DND-41 (cell line): ENCODE measurements around the gene RMND5B.

Source experiments
- ATAC-seq: fragments of 200-7000 bp; cut with Tn5 transposase; 3 replicates; pipeline ENCODE4 v1.9.1; 2021; ENCODE audit warnings: low read depth; ENCODE audit not compliant: insufficient read depth
- DNase-seq: peaks from one replicate; pipeline ENCODE4 v3.0.0-alpha.2; 2020
- H2AFZ ChIP-seq: 2 replicates; pipeline ENCODE4 v1.6.0; 2012; ENCODE audit warnings: low read depth, low read length
- H3K27ac ChIP-seq: 2 replicates; pipeline ENCODE4 v1.5.1; 2012; ENCODE audit warnings: low read length, inconsistent platforms
- H3K27me3 ChIP-seq: fragments of 200-600 bp; sonication (generic); 2 replicates; pipeline ENCODE4 v1.6.0; 2012; ENCODE audit warnings: low read length, mild to moderate bottlenecking, inconsistent platforms; ENCODE audit not compliant: insufficient read depth, poor library complexity
- H3K36me3 ChIP-seq: 2 replicates; pipeline ENCODE4 v1.5.1; 2012; ENCODE audit warnings: low read length, inconsistent platforms; ENCODE audit not compliant: insufficient read depth
- H3K4me1 ChIP-seq: 2 replicates; pipeline ENCODE4 v1.5.1; 2012; ENCODE audit warnings: mild to moderate bottlenecking, low read length; ENCODE audit not compliant: insufficient read depth
- H3K4me2 ChIP-seq: 2 replicates; pipeline ENCODE4 v1.6.0; 2012; ENCODE audit warnings: mild to moderate bottlenecking, moderate library complexity, low read length, inconsistent platforms; ENCODE audit not compliant: insufficient read depth
- H3K4me3 ChIP-seq, 2 experiments: fragments of 200-600 bp in 1 of 2; shearing (Covaris generic) in 1 of 2; 2 replicates each; pipeline ENCODE4 v1.5.1; 2012 to 2016; ENCODE audit warnings: inconsistent platforms in 2 of 2, low read length in 2 of 2, mild to moderate bottlenecking in 2 of 2, low read depth in 1 of 2, moderate library complexity in 1 of 2
- H3K79me2 ChIP-seq: 2 replicates; pipeline ENCODE4 v1.6.0; 2012; ENCODE audit warnings: low read length, inconsistent platforms; ENCODE audit not compliant: insufficient read depth
- H3K9ac ChIP-seq: 2 replicates; pipeline ENCODE4 v1.6.0; 2012; ENCODE audit warnings: low read depth, mild to moderate bottlenecking, inconsistent platforms, low read length, moderate library complexity
- H3K9me3 ChIP-seq: 2 replicates; pipeline ENCODE4 v1.5.1; 2012; ENCODE audit warnings: low read length, moderate library complexity, mild to moderate bottlenecking, inconsistent platforms; ENCODE audit not compliant: insufficient read depth, severe bottlenecking
- H4K20me1 ChIP-seq: 2 replicates; pipeline ENCODE4 v1.6.0; 2012; ENCODE audit warnings: low read length; ENCODE audit not compliant: insufficient read depth
- EZH2 ChIP-seq: IDR thresholded peaks from 3 replicates; pipeline ENCODE4 v1.6.1; 2012; ENCODE audit warnings: borderline replicate concordance, low read depth, mild to moderate bottlenecking, moderate library complexity, low read length, inconsistent platforms; ENCODE audit not compliant: severe bottlenecking
- TF ChIP-seq, protein P1 (sequence below): IDR thresholded peaks from 2 replicates; pipeline ENCODE4 v1.5.1; 2012; ENCODE audit warnings: borderline replicate concordance, low read length, moderate library complexity, mild to moderate bottlenecking; ENCODE audit not compliant: poor library complexity, severe bottlenecking; ENCODE audit errors: extremely low read depth

RMND5B gene

DNA sequence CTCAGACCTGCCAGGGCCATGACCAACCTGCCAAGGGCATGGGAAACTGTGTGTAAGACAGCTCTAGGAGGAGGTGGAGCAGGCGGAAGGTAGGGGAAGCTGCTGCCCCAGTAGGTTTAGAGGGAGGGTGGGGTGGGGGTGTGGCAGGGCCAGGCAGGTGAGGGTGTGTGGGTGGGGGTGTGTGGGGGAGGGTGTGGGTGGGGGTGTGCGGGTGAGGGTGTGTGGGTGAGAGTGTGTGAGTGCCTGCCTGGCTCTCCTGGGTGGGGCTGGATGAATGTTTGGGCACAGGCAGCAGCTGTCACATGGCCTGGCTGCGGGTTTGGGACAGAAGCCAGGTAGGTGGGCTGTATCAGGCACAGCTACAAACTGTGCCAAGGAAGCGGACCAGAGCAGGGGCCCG lies 26.3 kb upstream of the RMND5B start:
- H3K9ac ChIP-seq, result no peak overlapping the region
- no peaks in the 10 kb centered on the region for H3K36me3 ChIP-seq
- no peaks in the 10 kb centered on the region for H3K79me2 ChIP-seq
- no peak overlapping the region for H3K4me3 ChIP-seq
- ATAC-seq (no peak), DNase-seq (no peak)
- H3K4me1 ChIP-seq, result no peaks in the 10 kb centered on the region
- TF ChIP-seq, protein P1, sequence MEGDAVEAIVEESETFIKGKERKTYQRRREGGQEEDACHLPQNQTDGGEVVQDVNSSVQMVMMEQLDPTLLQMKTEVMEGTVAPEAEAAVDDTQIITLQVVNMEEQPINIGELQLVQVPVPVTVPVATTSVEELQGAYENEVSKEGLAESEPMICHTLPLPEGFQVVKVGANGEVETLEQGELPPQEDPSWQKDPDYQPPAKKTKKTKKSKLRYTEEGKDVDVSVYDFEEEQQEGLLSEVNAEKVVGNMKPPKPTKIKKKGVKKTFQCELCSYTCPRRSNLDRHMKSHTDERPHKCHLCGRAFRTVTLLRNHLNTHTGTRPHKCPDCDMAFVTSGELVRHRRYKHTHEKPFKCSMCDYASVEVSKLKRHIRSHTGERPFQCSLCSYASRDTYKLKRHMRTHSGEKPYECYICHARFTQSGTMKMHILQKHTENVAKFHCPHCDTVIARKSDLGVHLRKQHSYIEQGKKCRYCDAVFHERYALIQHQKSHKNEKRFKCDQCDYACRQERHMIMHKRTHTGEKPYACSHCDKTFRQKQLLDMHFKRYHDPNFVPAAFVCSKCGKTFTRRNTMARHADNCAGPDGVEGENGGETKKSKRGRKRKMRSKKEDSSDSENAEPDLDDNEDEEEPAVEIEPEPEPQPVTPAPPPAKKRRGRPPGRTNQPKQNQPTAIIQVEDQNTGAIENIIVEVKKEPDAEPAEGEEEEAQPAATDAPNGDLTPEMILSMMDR, result no peak
- no peak for TF ChIP-seq EZH2
- no peaks in the 10 kb centered on the region for H3K27me3 ChIP-seq
- H2AFZ ChIP-seq, result no peak overlapping the region
- no peak overlapping the region for H3K4me2 ChIP-seq
- H3K9me3 ChIP-seq, result no peaks in the 10 kb centered on the region
- H3K27ac ChIP-seq, result no peak overlapping the region
- peaks cover 3% of the 10 kb centered on the region; the same call in 1 of the 2 replicates for H4K20me1 ChIP-seq

DNA sequence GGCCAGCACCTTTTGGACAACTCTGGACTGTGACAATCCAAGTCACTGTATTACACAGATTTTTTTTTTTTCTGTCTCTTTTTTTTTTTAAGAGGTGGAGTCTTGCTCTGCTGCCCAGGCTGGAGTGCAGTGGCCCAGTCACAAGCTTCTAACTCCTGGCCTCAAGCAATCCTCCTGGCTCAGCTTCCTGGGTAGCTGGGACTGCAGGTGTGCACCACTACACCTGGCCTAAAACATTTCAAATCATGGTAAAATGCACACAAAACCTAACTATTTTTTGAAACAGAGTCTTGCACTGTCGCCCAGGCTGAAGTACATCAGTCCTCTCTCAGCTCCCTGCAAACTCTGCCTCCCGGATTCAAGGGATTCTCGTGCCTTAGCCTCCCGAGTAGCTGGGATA lies 24.7 kb upstream of the RMND5B start:
- H3K4me2 ChIP-seq, result no peak overlapping the region
- H3K27me3 ChIP-seq, result no peaks in the 10 kb centered on the region
- no peak overlapping the region for H3K4me3 ChIP-seq
- H4K20me1 ChIP-seq, result peaks cover 3% of the 10 kb centered on the region; the same call in 1 of the 2 replicates
- no peak overlapping the region for H3K9ac ChIP-seq
- no peak overlapping the region for H2AFZ ChIP-seq
- no peak overlapping the region for H3K27ac ChIP-seq
- H3K4me1 ChIP-seq, result no peaks in the 10 kb centered on the region
- H3K36me3 ChIP-seq, result no peaks in the 10 kb centered on the region
- no peak for TF ChIP-seq EZH2
- TF ChIP-seq, protein P1, result no peak
- no peaks in the 10 kb centered on the region for H3K9me3 ChIP-seq
- no peaks in the 10 kb centered on the region for H3K79me2 ChIP-seq
- no peak for ATAC-seq
- DNase-seq, result no peak

DNA sequence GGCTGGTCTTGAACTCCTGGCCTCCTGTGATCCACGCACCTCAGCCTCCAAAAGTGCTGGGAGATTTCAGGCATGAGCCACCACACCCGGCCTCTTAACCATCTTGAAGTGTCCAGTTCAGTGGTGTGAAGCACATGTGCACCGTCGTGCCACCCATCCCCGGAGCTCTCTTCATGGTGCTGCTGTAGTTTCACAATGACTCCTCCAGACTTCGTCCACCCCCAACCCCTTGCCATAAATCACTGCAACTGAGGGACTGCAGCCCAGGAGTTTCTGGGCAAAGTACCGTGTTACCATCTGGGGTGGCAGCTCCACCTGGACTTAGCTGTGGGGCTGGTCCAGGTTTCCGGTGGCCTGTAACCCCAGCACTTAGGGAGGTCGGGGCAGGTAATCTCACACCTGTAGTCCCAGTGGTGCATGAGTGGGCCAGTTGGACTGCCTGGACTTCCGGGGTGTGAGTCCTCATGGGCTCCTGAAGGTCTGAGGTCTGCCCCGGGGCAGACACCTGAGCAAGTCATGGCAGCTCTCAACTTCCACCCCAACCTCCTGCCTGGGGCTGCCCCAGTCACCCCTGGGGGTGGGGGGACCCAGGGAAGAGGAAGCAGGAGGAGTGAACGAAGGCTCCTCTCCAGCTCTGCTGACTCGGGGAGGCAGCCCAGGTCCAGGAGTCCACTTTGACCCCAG lies 24.1 kb upstream of the RMND5B start:
- ATAC-seq (no peak), DNase-seq (no peak)
- Histone ChIP-seq H4K20me1 (peaks cover 3% of the 10 kb centered on the region; the same call in 1 of the 2 replicates), H3K4me2 (no peak overlapping the region), H3K79me2 (no peaks in the 10 kb centered on the region), H3K36me3 (no peaks in the 10 kb centered on the region), H3K4me1 (no peaks in the 10 kb centered on the region), H3K4me3 (no peak overlapping the region), H3K27me3 (no peaks in the 10 kb centered on the region), H3K27ac (no peak overlapping the region), H2AFZ (no peak overlapping the region), H3K9me3 (no peaks in the 10 kb centered on the region), H3K9ac (no peak overlapping the region)
- TF ChIP-seq, protein P1, result no peak
- no peak for TF ChIP-seq EZH2
